SIG-M5 treated with dmso at 0.1 percent for 504 hours (cell line): ENCODE measurements around the gene SLC34A1.
A peak's percentile ranks its signal among the peaks of the same experiment; 100 is the strongest.
"Not testable (repeated sequence)": the region's sequence is repeated elsewhere in the genome, so short reads cannot be mapped to it uniquely, and the experiment has no call there.

Experiments
- DNase-seq: peaks from one replicate; lab custom pipeline; 2025; ENCODE audit not compliant: unreplicated experiment; lab: John Stamatoyannopoulos, UW

The SLC34A1 gene

GRCh38 chr5:177367981-177368868 is 16.0 kb upstream of the SLC34A1 start:
- no peak for DNase-seq

GRCh38 chr5:177368869-177369644 is 15.2 kb upstream of the SLC34A1 start:
- DNase-seq, result peak; percentile 43

- DNase-seq, result no peak
Observed at GRCh38 chr5:177369645-177370440, 14.4 kb upstream of the SLC34A1 start.

- peak; percentile 58 for DNase-seq
Observed at GRCh38 chr5:177370488-177371119, 13.6 kb upstream of the SLC34A1 start.

GRCh38 chr5:177371120-177372033 is 12.9 kb upstream of the SLC34A1 start:
- no peak for DNase-seq

GRCh38 chr5:177372034-177372896 is 12.0 kb upstream of the SLC34A1 start:
- peak; percentile 36 for DNase-seq

- no peak for DNase-seq
Observed at GRCh38 chr5:177372910-177373309, 11.3 kb upstream of the SLC34A1 start.

- DNase-seq, result no peak
Observed at GRCh38 chr5:177373806-177374205, 10.4 kb upstream of the SLC34A1 start.

- DNase-seq, result no peak
Observed at GRCh38 chr5:177374211-177374610, 10.0 kb upstream of the SLC34A1 start.

- not testable (repeated sequence) for DNase-seq
Observed at GRCh38 chr5:177375516-177375915, 8.7 kb upstream of the SLC34A1 start.

GRCh38 chr5:177376107-177376506 is 8.1 kb upstream of the SLC34A1 start:
- no peak for DNase-seq

GRCh38 chr5:177377851-177378776 is 6.1 kb upstream of the SLC34A1 start:
- DNase-seq, result no peak

GRCh38 chr5:177378884-177379883 is 5.0 kb upstream of the SLC34A1 start:
- peak; percentile 35 for DNase-seq

- DNase-seq, result no peak
Observed at GRCh38 chr5:177380805-177381126, 3.5 kb upstream of the SLC34A1 start.

- DNase-seq, result peak; percentile 27
Observed at GRCh38 chr5:177382423-177383029, 1.7 kb upstream of the SLC34A1 start.

- DNase-seq, result no peak
Observed at GRCh38 chr5:177383181-177383580, 1.1 kb upstream of the SLC34A1 start.
